MCF 10A (cell line): Measurements from ENCODE around the gene DNAL1. TPM values are rescaled to one million over a fixed set of nuclear protein-coding genes. Genes with fewer than 3 reads are reported as not detected.

ENCODE experiments used
- BruUV-seq: library from RNA; stranded (reverse); fragments of 400-500 nt; replicated peaks from 2 replicates; lab custom pipeline; 2021; lab: Mats Ljungman, UMichigan
- CTCF ChIA-PET: fragments of 300-600 bp; sonication (Branson Sonifier 250); formaldehyde crosslinking; extraction: SDS; loops from one replicate; lab custom pipeline; 2021; ENCODE audit warnings: antibody characterized with exemption, inconsistent platforms; lab: Yijun Ruan, JAX
- POLR2A ChIA-PET: fragments of 300-600, 350-650 bp; sonication (Branson Sonifier 250); formaldehyde crosslinking; extraction: SDS; loops from one replicate; lab custom pipeline; 2020; ENCODE audit warnings: antibody characterized with exemption, inconsistent platforms; lab: Yijun Ruan, JAX
- DNase-seq: peaks from one replicate; pipeline ENCODE4 v3.0.0-alpha.2; 2018; ENCODE audit not compliant: unreplicated experiment
- H3K27ac Mint-ChIP-seq: one replicate; pipeline ENCODE4 v1.8.0; 2022; ENCODE audit warnings: mild to moderate bottlenecking, low read depth, mixed read lengths; ENCODE audit not compliant: unreplicated experiment
- H3K27me3 Mint-ChIP-seq: one replicate; pipeline ENCODE4 v1.8.0; 2022; ENCODE audit warnings: mixed read lengths; ENCODE audit not compliant: insufficient read depth, unreplicated experiment
- H3K36me3 Mint-ChIP-seq: one replicate; pipeline ENCODE4 v1.8.0; 2022; ENCODE audit warnings: mild to moderate bottlenecking, moderate library complexity, mixed read lengths; ENCODE audit not compliant: insufficient read depth, unreplicated experiment
- H3K4me1 Mint-ChIP-seq: one replicate; pipeline ENCODE4 v1.8.0; 2022; ENCODE audit warnings: mixed read lengths; ENCODE audit not compliant: insufficient read depth, unreplicated experiment
- H3K4me3 Mint-ChIP-seq: one replicate; pipeline ENCODE4 v1.8.0; 2022; ENCODE audit warnings: mild to moderate bottlenecking, moderate library complexity, mixed read lengths; ENCODE audit not compliant: unreplicated experiment
- H3K9me3 Mint-ChIP-seq: one replicate; pipeline ENCODE4 v1.8.0; 2022; ENCODE audit warnings: mixed read lengths; ENCODE audit not compliant: unreplicated experiment
- CTCF ChIP-seq: fragments of 200-600 bp; IDR thresholded peaks from one replicate; pipeline ENCODE4 v1.8.0; 2022; ENCODE audit warnings: antibody characterized with exemption, mild to moderate bottlenecking; ENCODE audit not compliant: unreplicated experiment
- intact Hi-C: fragments of 100-400 bp; cut with micrococcal nuclease; formaldehyde crosslinking; loops from 2 replicates; pipeline ENCODE4 v1.14.1; 2022
- total RNA-seq: library from RNA; stranded (reverse); gene quantifications from 2 replicates; pipeline ENCODE4 v1.2.3, GENCODE V29; 2022

Gene DNAL1
- total RNA-seq, 1 experiment from 2014 or later: 18.5 TPM

GRCh38 chr14:73722581-73722980 is 77.8 kb downstream of the DNAL1 start:
- H3K4me1 Mint-ChIP-seq: peaks cover 30% of the 10 kb centered on the region
- no peaks in the 10 kb centered on the region for H3K27me3 Mint-ChIP-seq
- intact Hi-C loops: loop anchor here (5.0 kb wide), 1 partner anchor 165 kb away; the partner anchor contains the start of gene ZNF410
- H3K36me3 Mint-ChIP-seq: peaks cover 97% of the 10 kb centered on the region
- ChIA-PET POLR2A (interaction anchor here (0.6 to 10.4 kb wide), 10 partner anchors 10 to 478 kb away, joined by 3 to 189 read pairs (median 15); partner anchors contain the start of genes NUMB, PNMA1, PTGR2 and ZNF410), CTCF (interaction anchor here (0.5 to 3.1 kb wide), 3 partner anchors 21 to 76 kb away, joined by 3 to 16 read pairs (median 4); no protein-coding TSS in a partner anchor)
- BruUV-seq: no TSS peak
- H3K27ac Mint-ChIP-seq: no peak overlapping the region
- no peak for DNase-seq
- no peaks in the 10 kb centered on the region for H3K9me3 Mint-ChIP-seq
- no peak overlapping the region for H3K4me3 Mint-ChIP-seq
- no peak for TF ChIP-seq CTCF

- BruUV-seq: no TSS peak
- Mint-ChIP-seq H3K27me3 (no peaks in the 10 kb centered on the region), H3K36me3 (peaks cover 97% of the 10 kb centered on the region), H3K9me3 (no peaks in the 10 kb centered on the region), H3K27ac (peak overlapping the region; percentile 90), H3K4me3 (peak overlapping the region; percentile 64), H3K4me1 (peaks cover 33% of the 10 kb centered on the region)
- TF ChIP-seq CTCF: no peak
- no peak for DNase-seq
- intact Hi-C loops: loop anchor here (5.0 kb wide), 1 partner anchor 164 kb away; the partner anchor contains the start of gene ZNF410
- ChIA-PET CTCF (interaction anchor here (0.6 to 3.1 kb wide), 4 partner anchors 34 to 214 kb away, joined by 3 to 16 read pairs (median 6); no protein-coding TSS in a partner anchor), POLR2A (interaction anchor here (0.6 to 10.4 kb wide), 21 partner anchors 8 to 478 kb away, joined by 3 to 189 read pairs (median 5); partner anchors contain the start of genes ACOT2, NUMB, PNMA1 and PTGR2)
Observed at GRCh38 chr14:73723406-73723796, 78.6 kb downstream of the DNAL1 start.

GRCh38 chr14:73723797-73724661 is 79.2 kb downstream of the DNAL1 start:
- ChIA-PET POLR2A (interaction anchor here (0.6 to 10.4 kb wide), 26 partner anchors 9 to 1158 kb away, joined by 3 to 189 read pairs (median 4); partner anchors contain the start of genes ACOT2, COQ6, FAM161B and NUMB), CTCF (interaction anchor here (0.8 to 3.1 kb wide), 3 partner anchors 34 to 214 kb away, joined by 3 to 16 read pairs (median 7); no protein-coding TSS in a partner anchor)
- H3K4me1 Mint-ChIP-seq: peaks cover 39% of the 10 kb centered on the region
- peaks cover 97% of the 10 kb centered on the region for H3K36me3 Mint-ChIP-seq
- no TSS peak for BruUV-seq
- intact Hi-C loops: loop anchor here (1.0 to 5.0 kb wide), 3 partner anchors 10 to 315 kb away; partner anchors contain the start of genes PNMA1 and ZNF410
- peak; percentile 97 for DNase-seq
- peak overlapping the region; percentile 90 for H3K27ac Mint-ChIP-seq
- no peaks in the 10 kb centered on the region for H3K9me3 Mint-ChIP-seq
- TF ChIP-seq CTCF: peak; percentile 12
- peak overlapping the region; percentile 64 for H3K4me3 Mint-ChIP-seq
- no peaks in the 10 kb centered on the region for H3K27me3 Mint-ChIP-seq
